Activated CD4-positive, alpha-beta T cell treated with anti-CD3 and anti-CD28 coated beads, Interleukin-2, Interleukin-4, amounts not matched to agents 100 ng/mL and 50 ng/mL, durations not matched to agents 16 hours and 8 hours (primary cell): ENCODE results near the gene SLCO3A1.
"Not testable (repeated sequence)": the region's sequence is repeated elsewhere in the genome, so short reads cannot be mapped to it uniquely, and the experiment has no call there.

Experiments used
- DNase-seq: peaks from one replicate; pipeline ENCODE4 v3.0.0-alpha.2; 2020; ENCODE audit warnings: low spot score

SLCO3A1 gene

DNA sequence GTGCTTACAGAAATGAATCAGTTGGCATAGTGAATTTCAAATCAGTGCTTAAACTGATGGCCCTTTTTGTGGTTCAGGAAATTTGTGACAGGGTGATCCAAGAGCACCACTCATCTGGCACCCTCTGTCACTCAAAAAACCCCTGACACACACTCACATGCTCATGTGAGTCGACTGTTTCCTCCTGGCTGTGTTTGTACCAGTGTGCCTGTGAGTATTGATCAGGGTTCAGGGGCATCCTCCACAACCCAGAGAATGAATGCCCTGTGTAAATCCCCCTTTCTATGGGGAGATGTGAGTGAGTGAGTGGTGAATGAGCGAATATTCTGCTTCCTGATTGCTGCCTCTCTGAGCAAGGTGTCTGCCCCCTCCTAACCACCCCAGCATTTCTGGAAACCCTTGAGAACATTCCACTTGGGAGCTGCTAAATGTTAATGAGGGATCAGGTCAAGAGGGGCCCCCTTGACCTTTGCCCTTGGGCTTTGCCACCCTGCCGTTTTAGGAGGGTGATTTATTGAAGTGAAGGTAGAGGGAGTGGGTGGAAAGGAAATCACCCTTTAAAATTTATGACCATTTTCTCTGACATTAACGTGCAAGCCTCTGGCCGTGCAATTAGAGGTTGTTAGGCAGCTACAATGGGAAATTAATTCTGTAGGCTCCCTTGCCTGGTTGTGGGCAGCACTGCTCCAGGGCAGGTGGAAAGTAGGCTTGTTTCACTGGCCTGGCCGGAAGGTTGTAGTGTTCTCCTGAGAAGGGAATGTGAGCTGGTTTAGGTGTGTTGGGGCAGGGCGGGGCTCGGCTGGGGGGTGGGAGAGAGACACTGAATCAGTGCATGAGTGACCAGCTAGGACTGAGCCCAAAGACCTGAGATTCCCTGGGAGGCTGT is 87.2 kb downstream of the SLCO3A1 start:
- DNase-seq = peak; percentile 6

DNA sequence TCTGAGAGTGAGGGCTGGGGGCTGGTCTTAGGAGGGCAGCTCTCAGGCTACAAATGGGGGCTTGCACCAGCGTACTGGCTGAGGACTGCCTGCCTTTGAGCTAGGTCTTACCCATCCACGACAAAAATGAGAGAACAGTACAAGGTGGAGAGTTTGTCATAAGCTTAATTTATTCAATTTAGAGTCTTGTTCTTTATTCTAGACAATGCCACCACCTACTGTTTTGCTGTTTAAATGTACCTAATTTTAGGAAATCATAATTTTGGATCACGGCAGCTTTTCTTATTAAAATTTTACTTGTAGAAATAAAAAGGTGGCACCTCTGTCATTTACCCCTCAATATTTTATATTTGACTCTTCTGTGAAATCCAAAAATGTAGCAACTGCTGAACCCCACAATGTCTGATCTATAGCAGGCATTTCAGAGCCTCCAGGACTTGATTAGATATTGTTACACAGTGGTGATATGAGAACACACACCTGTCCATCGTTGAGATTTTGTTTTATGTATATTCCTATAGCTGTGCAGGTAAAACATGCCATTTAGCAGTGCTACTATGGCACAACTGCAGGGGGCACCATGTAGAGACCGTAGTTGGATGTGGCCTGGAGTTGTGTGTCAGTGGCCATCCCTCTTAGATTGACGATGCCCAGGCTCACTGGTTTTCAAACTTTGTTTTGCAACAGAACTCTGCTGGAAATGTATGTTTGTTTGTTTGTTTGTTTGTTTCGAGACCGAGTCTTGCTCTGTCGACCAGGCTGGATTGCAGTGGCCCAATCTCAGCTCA is 88.6 kb downstream of the SLCO3A1 start:
- DNase-seq = no peak

DNA sequence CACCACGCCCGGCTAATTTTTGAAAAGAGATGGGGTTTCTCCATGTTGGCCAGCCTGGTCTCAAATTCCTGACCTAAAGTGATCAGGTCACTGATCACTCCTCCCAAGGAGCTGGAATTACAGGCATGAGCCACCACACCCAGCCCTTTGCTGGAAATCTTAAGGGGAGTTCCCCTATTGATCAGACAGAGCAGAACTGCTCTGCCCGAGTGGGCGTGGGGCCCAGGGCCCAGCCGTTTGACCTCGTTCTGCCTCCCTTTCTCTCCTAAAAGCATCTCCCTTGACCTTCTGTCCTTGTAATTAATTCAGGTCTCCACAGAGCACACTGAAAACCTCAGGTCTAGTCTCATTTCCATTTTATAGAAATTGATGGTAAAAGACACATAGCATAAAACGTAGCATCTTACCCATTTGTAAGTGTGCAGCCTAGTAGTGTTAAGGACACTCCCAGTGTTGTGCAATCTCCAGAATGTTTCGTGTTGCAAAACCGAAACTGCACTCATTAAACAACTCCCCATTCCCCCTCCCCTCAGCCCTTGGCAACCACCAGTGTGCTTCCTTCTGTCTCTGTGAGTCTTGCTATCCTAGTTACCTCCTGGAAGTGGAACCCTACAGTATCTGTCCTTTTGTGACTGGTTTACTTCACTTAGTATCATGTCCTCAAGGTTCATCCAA is 89.3 kb downstream of the SLCO3A1 start:
- DNase-seq = peak; percentile 69

DNA sequence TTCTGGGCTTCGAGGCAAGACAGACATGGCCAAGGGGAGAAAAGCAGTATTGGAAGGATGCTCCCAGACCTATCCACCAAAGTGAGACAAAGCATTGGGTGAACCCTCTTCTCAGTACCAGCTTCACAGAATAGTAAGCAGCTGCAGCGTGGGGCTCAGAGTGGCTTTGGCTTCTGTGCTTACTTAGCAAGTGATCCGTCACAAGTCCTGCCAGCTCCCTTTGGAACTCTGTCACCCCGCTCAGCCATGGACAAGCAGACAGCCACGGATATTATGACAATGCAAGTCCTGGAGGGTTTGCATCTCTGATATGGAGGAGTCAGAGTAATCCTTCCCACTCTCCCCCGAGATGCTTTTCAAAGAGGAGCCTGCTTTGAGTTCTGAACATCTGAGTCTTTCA is 90.8 kb downstream of the SLCO3A1 start:
- no peak for DNase-seq

DNA sequence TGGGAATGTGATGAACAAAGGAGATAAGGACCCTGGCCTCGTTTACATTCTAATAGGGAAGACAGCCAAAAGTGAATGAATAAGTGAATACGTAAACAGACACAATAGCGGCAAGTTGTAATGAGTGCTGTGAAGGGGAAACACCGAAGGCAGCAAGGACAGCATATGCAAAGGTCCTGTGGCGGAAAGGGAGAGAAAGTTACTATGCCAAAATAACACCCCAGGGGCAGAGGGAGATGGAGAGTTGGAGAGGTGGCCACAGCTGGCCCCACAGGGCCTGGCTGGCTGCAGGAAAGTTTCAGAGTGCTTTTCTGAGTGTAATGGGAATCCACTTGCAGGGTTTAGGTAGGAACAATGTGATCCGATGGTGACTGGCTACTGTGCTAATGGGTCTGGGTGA is 91.9 kb downstream of the SLCO3A1 start:
- DNase-seq = no peak

DNA sequence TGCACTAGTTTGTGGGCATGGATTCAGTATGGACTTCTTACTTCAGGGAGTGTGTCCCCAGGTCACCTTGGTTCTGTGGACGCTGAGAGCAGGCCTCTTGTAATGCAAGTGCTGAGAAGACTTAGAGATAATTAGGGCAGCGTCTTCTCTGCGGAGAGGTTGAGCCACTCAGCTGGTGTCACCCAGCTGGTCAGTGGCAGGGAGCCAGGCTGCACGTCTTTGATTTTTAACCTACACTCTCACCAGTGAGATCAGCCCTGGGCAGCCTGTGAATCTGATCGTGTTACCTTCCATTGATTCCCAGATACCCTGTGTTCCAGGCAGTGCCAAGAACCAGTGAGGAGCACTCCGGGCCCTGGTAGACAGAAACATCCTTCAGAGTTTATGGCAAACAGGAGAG is 92.6 kb downstream of the SLCO3A1 start:
- DNase-seq = no peak

DNA sequence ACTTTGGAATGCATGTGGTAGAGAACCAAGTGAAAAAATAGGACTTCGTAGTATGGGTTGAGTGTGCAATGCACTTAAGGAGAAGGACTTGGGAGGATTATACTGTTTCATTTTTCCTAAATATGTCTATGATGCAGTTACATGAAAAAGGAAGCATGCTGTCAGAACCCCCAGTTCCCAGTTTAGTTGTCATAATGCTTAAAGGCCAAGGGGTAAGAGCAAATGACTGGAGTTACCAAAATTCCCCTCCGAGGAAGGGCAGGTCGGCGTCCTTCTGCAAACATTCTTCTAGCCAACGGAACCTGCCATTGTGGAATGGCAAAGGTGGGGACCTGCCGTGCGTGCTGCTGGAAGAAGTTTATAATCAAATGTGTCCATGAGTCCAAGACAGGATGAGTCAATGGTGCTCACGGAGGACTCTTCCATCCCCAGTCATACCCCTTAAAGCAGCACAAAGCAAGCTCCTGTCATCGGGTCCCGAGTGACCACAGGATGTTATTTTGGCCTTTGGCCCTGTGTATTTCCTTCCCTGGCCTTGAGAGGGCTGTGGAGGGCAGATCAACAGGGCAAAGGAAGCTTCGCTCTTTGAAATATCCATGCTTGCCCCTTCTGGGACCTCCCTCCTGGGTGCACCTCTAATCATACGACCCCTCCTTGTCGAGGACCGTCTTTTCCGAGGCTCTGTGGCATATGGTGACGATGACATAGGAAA is 93.2 kb downstream of the SLCO3A1 start:
- no peak for DNase-seq

DNA sequence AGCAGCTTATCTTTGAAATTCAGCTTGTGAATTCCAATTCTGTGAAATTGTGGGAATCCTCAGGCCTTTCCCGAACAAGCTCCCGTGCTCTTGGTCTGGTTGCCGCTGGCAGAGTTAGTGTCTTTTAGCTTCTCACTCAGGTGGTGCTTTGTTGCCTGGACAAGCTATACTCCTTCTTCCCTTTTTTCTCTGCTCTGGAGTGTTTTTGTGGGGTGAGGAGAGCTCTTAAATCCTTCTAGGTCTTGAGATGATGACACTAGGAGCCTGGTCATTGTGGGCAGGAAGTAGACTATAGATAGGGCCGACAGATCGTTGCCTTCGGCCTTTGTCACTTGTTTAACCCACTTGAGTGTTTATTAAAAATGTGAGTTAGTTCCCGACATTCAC is 93.8 kb downstream of the SLCO3A1 start:
- DNase-seq = no peak

DNA sequence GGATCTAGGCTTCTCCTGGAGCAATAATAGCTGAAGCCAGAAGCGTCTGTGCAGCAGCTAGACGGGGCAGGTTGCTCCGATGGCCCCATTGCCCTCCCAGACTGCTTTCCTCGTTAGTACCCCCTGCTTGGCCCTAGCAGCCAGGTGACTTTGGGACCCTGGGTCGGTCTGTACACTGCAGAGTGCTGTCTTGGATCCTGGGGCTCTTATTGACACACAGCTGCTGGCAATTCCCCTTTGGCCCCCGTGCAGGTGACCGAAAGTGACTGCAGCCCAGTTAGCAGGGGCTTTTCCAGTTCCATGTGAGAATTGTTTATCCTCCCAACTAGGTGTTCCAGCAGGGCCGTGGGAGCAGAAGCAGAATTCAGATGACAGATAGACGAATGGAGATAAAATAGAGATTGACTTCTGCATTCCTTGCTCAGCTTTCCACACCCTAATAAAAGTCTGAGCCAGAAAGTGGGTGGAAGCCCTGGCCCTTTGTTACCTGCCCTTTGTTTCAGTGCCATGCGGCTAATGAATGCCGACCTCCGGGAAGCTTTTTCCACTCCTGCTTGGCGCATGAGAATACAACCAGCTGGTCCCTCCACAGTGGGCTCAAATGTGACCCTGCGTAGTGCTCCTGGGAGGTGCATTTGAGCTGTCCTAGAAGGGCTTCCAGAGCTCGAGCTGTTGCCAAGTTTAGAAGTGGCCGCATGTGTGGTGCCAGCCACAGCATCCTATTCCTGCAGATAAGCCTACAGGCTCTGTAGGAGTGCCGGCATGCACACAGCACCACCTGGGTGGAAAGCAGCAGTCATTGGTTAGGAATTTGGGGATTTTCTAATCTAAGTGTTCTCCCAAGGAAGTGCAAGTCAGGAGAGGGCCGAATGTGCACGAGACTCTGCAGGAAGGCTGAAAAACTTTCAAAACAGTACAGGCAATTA is 94.4 kb downstream of the SLCO3A1 start:
- no peak for DNase-seq

DNA sequence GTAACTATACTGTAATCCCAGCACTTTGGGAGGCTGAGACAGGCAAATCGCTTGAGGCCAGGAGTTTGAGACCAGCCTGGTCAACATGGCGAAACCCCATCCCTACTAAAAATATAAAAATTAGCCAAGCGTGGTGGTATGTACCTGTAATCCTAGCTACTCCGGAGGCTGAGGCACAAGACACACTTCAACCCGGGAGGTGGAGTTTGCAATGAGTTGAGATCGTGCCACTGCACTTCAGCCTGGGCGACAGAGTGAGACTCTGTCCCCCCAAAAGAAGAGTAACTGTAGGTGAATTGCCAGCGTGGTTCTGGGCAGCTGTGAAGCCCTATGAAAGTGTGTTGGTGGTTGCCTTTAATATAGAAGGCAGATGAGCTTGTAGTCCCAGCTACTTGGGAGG is 95.9 kb downstream of the SLCO3A1 start:
- DNase-seq = no peak

DNA sequence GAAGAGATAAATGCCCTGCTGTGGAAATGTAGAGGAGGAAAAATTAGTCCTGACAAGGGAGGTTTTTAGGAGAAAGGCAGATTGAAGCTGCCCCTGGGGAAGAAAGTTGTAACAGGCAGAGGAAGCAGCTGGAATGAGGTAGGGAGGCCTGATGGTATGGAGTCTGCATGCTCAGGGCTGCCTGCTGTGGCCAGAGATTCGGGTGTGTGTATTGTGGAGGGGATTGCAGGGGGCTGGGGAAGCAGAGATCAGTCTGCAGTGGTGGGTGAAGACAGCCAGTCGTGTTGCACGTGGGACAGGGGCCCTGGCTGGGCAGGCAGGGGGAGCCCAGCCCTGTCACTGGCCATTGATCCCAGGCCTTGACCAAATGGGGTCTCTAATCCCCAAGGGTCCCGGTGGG is 96.5 kb downstream of the SLCO3A1 start:
- DNase-seq = no peak

DNA sequence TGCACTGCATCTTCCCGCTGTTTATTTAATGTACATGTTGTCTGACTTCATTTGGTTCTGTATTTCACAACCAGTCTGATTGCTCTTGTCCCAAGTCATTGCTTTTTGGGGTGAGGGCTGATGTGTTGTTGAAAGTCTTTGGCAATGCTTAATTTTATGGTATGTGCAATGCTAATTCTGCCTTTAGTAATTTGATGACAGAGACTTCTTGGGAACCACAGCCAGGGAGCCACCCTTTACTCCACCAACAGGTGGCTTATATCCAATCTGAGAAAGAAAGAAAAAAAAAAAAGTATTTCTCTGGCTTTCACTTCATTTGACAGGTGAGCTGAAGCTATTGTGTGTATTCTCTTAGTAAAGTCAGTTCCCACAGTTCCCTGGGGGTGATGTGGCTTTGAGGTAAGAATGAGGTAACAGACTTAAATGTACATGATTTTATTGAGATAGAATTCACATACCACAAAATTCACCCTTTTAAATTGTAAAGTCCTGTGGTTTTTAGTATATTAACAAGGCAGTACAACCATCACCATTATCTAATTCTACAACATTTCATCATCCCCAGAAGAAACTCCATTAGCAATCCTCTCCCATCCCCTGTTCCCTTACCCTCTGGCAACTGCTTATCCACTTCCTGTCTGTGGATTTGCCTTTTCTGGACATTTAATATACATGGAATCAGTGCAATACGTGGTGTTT is 97.3 kb downstream of the SLCO3A1 start:
- no peak for DNase-seq

DNA sequence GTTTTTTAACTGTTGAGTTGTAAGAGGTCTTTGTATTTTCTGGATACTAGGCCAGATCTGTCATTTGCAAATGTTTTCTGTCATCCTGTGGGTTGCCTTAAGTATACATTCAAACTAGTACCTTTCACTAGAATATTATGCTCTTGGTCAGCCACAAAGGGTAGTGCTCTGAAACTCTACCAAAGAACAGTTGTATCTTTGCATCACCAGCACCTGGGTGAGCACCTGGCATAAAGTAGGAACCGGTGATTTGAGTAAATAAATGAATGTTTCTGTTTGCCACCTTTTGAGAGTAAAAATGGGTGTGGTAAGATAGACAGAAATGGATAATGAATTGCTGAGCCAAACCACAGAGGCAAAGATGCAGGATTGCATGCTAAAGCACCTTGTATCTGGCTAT is 98.7 kb downstream of the SLCO3A1 start:
- DNase-seq = no peak

DNA sequence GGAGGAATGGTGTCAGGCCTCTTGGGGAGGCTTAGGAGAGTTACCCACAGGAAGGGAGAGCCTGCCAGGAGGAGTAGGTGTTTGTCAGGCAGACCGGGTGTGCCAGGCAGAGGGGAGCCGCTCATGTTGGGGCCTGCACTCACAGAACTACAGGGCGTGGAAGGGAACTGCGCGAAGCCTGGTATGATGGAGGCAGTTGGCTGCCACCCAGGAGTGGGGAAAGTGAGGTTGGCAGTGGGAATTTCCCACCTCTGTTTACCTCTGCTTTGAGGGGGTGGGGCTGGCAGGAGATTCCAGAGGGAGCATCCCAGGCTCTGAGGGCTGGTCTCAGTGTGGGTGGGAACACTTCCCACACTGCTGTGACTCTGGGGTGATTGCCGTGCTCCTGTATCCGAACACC is 99.9 kb downstream of the SLCO3A1 start:
- no peak for DNase-seq

DNA sequence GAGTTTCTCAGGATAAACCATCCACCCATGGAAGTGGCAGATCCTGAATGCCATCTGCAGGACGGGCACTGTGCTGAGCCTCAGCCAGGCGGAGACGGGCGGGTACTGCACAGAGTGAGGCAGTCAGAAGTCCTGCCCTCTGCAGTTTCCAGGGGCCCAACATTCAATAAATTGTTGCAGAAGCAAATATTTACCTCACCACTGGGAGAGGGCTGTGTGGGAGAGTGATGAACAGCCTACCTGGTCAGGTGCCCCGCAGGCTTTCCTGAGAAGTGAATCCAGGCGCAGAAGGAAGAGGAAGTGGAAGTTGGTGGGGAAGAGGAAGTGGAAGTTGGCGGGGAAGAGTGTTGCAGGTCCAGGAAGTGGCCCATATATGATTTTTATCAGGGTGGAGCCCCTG is 100.8 kb downstream of the SLCO3A1 start:
- DNase-seq = no peak

DNA sequence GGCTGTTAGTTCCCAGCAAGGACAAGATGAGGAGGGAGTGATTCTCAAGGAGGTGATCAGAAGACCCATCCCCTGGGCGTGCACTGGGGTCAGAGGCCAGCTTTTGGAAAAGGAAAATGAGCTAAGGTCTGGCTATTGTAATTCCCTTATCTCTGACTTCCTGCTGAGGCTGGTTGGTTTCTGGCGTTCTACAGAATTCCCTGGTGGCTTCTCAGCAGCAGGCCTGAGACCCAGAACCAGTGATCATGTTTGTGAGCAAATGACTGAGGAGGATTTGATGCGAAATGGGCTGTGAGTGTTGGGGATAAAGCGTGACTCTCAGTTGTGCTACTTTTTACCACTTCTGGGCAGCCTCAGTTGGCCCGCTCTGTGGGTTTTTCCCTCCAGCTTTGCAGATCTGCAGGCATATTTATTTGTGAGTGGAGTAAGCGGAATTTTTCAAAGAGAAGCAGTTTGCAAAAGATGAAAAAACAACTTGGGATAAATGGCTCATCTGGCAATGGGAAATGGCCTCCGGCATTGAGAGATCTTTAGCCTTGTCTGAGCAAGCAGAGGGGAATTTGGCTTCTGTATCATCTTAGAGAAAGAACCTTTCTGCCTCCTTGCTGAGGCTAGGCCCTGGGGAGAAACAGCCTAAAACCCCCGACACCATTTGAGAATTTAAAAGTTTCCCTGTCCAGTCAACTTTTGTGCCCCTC is 102.7 kb downstream of the SLCO3A1 start:
- DNase-seq = no peak

DNA sequence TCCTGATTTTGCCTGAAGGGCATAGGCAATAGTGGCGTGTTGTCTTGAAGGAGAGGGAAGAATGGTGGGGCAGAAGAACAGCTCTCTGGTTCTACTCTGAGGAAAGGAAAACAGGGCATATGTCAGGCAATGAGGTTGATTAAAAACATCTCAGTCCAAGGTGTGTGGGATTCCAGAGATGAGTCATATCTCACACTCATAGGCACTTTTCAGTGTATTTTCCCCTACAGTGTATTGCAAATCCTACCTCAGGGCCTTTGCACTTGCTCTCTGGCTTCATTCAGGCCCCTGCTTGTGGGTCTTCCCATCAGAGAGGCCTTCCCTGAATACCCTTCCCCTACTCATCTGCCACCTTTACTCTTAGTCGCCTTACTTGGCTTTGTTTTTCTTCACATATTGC is 107.8 kb downstream of the SLCO3A1 start:
- DNase-seq = peak; percentile 3

DNA sequence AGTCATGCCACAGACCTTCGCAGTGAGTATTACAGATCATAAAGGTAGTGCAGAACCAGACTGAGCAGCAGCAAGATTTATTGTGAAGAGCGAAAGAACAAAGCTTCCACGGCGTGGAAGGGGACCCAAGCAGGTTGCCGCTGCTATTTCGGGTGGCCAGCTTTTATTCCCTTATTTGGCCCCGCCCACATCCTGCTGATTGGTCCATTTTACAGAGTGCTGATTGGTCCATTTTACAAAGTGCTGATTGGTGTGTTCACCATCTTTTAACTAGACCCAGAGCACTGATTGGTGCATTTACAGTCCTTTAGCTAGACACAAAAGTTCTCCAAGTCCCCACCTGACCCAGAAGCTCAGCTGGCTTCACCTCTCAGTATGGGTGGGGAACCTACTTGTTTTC is 110.2 kb downstream of the SLCO3A1 start:
- not testable (repeated sequence) for DNase-seq

DNA sequence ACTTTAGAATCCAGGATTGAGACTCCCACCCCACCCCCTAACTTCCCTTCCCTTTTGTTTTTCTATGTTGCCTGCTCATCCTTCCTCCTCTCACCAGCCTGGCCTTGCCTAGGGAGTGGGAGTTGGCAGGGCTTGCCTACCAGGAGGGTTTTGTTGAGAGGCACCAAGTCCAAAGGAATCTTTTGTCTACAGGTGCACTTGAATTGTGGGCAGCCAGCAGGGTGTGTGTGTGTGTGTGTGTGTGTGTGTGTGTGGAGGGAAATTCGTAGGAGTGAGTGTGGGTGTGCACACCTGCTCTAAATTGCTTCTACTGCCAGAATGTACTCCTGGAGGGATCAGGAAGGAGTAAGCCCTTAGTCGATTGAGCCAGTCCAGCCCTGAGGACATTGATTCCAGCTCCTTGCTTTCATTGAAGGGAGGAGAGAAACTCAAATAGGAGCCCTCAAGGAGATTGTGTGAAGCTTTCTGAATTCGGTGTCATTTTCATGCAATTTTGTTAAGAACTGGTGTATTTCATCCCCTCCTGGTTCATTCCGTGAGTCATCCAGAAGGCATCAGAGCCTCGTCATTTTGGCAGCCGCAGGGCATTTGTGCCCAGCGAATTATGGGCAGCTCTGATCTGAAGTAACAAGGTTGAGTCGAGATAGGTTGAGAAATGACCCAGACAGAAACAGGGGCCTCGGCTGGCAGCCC is 112.1 kb downstream of the SLCO3A1 start:
- DNase-seq = no peak
